Ramos (cell line): Measurements from ENCODE around the gene ICAM1.

Experiments used
- in situ Hi-C: fragments of 300-500 bp; cut with MboI; formaldehyde crosslinking; loops from one replicate; pipeline ENCODE4 v1.14.3; 2022; ENCODE audit warnings: low sequenced_read_pairs; ENCODE audit not compliant: unreplicated experiment

ICAM1 gene

DNA sequence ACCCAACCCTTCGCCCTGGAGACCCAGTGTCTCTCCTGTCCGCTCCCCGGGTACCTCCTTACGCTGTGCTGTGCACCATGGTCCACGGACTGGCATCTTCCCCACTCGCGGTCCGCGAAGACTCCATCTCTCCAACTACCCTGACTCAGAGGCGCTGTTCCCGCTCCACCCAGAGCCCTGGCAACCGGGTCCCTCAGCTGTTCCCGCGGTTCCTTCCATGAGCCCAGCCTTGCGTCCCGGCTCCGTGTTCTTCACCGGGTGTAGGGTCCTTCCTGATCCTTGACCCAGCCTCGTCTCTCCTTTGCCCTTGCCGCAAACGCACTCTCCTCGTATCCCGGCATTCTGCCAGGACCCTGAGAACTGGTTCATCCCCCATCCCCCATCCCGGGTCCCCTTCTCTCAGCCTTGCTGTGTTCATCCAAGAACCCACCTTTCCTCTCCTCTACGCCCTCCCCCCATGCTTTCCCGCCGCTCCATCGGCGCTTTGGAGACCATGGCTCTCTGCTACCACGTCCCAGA, 19.5 kb downstream of the ICAM1 start:
- in situ Hi-C loops = no loop called here

DNA sequence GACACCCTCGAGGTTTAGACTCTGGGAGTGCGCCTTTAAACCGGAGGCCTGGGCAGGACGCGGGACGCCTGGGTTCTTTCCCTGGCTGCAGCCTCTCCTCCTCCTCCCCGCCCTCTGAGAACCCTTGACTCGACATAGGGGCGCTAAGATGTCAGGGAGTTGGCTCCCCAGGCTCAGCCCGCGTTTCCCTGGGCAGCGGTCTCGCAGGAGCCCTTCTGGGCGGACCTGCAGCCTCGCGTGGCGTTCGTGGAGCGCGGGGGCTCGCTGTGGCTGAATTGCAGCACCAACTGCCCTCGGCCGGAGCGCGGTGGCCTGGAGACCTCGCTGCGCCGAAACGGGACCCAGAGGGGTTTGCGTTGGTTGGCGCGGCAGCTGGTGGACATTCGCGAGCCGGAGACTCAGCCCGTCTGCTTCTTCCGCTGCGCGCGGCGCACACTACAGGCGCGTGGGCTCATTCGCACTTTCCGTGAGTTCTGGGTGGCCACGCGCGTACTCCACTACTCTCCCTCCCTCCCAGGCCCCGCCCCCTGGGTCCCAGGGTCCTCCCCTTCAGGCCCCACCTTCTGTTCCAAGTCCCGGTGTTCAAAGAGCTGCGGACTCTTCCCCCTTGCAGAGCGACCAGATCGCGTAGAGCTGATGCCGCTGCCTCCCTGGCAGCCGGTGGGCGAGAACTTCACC, 20.1 kb downstream of the ICAM1 start:
- in situ Hi-C loops = no loop called here

DNA sequence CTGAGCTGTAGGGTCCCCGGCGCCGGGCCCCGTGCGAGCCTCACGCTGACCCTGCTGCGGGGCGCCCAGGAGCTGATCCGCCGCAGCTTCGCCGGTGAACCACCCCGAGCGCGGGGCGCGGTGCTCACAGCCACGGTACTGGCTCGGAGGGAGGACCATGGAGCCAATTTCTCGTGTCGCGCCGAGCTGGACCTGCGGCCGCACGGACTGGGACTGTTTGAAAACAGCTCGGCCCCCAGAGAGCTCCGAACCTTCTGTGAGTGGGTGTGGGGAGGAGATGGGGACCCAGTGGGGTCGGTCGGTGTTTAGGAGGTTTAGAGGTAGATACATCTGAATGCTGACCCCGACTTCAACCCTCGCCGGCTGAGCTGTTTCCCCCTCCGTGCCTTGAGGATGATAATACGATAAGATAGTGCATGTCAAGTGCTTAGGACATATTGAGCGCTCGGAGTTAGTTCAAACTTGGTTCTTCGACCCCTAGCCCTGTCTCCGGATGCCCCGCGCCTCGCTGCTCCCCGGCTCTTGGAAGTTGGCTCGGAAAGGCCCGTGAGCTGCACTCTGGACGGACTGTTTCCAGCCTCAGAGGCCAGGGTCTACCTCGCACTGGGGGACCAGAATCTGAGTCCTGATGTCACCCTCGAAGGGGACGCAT, 20.8 kb downstream of the ICAM1 start:
- in situ Hi-C loops = no loop called here

DNA sequence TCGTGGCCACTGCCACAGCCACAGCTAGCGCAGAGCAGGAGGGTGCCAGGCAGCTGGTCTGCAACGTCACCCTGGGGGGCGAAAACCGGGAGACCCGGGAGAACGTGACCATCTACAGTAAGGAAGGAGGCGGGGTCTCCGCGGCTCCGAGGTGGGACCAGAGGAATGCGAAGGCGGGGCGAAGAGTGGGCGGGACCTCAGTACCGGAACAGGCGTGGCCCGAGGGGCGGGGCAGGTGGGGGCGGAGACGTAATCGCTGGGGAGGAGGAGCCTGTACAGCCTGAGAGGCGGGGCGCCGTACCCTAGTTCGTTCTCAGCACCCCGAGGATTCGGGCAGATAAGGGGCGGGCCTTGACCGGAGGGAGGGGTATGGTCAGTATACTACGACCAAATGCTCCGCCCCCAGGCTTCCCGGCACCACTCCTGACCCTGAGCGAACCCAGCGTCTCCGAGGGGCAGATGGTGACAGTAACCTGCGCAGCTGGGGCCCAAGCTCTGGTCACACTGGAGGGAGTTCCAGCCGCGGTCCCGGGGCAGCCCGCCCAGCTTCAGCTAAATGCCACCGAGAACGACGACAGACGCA, 21.4 kb downstream of the ICAM1 start:
- in situ Hi-C loops = no loop called here

DNA sequence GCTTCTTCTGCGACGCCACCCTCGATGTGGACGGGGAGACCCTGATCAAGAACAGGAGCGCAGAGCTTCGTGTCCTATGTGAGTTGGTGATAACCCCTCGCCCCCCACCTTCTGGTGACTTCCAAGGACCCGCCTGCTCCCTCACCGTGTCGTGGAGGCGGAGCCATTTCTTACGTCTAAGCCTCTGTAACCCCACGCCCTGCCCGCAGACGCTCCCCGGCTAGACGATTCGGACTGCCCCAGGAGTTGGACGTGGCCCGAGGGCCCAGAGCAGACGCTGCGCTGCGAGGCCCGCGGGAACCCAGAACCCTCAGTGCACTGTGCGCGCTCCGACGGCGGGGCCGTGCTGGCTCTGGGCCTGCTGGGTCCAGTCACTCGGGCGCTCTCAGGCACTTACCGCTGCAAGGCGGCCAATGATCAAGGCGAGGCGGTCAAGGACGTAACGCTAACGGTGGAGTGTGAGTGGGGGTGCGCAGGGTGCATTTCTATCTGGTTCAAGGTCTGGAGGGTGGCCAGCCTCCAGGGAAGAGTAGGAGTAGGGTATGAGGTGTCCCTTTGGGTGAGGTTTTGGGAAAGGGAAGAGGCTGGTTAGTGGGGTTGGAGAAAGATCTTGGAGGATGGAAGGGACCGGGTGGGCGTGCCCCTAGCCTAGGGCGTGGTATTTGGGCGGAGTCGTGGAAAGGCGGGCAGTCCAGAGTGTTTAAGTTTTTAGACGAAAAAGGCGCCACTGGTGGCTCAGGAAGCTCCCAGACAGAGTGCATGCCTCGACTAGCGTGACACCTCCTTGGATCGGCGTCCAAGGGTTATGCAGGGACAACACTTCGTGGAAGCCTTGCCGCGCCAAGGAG, 22.1 kb downstream of the ICAM1 start:
- in situ Hi-C loops = no loop called here

DNA sequence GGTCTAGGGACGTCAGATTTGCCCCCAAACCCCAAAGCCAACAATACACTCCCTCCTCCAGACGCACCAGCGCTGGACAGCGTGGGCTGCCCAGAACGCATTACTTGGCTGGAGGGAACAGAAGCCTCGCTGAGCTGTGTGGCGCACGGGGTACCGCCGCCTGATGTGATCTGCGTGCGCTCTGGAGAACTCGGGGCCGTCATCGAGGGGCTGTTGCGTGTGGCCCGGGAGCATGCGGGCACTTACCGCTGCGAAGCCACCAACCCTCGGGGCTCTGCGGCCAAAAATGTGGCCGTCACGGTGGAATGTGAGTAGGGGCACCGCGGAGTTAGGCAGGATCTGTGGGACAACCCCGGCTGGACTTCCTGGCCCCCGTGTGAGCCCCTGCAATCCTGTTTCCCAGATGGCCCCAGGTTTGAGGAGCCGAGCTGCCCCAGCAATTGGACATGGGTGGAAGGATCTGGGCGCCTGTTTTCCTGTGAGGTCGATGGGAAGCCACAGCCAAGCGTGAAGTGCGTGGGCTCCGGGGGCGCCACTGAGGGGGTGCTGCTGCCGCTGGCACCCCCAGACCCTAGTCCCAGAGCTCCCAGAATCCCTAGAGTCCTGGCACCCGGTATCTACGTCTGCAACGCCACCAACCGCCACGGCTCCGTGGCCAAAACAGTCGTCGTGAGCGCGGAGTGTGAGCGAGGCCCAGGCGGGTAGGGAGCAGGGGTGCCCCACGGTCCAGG, 22.9 kb downstream of the ICAM1 start:
- in situ Hi-C loops = no loop called here

DNA sequence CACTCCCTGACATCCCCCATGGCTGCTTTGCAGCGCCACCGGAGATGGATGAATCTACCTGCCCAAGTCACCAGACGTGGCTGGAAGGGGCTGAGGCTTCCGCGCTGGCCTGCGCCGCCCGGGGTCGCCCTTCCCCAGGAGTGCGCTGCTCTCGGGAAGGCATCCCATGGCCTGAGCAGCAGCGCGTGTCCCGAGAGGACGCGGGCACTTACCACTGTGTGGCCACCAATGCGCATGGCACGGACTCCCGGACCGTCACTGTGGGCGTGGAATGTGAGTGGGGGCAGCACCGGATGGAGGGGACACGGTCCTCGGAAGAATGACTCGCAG, 23.4 kb downstream of the ICAM1 start:
- in situ Hi-C loops = no loop called here

DNA sequence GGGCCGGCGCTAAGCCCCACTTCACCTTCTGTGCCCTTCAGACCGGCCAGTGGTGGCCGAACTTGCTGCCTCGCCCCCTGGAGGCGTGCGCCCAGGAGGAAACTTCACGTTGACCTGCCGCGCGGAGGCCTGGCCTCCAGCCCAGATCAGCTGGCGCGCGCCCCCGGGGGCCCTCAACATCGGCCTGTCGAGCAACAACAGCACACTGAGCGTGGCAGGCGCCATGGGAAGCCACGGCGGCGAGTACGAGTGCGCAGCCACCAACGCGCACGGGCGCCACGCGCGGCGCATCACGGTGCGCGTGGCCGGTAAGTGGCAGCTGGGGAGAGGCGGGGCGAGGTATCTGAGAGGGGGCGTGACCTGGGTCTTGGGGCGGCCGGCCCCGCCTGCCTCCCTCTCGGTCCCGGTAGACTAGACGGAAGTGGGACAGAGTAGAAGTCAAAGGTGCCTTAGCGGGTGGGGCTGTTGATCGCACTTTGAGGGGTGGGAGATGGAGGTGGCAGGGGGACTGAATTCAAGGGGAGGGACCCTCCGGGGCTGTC, 24.5 kb downstream of the ICAM1 start:
- in situ Hi-C loops = no loop called here

DNA sequence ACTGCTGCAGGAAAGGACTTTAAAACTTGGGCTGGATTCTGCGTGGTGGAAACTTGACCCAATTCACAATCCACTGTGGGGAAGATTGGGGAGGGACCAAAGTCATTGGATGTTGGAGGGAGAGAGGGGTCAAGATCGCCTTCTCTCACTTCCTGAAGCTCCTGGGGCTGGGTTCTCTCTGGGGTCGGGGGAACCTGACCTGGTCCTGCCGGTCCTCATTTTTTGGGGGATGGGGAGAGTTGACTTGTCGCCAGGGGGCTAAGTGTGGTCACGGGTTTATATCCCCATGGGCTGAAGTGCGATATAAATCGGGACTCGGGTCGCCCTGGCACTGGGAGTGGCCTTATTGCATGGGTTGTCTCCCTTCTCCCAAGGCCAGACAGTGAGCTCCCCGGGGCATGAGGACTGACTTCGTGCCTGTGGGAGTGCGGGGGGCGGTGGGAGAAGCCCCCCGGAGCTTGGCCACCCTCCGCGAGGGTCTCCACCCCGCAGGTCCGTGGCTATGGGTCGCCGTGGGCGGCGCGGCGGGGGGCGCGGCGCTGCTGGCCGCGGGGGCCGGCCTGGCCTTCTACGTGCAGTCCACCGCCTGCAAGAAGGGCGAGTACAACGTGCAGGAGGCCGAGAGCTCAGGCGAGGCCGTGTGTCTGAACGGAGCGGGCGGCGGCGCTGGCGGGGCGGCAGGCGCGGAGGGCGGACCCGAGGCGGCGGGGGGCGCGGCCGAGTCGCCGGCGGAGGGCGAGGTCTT, 25.1 kb downstream of the ICAM1 start:
- in situ Hi-C loops = no loop called here

DNA sequence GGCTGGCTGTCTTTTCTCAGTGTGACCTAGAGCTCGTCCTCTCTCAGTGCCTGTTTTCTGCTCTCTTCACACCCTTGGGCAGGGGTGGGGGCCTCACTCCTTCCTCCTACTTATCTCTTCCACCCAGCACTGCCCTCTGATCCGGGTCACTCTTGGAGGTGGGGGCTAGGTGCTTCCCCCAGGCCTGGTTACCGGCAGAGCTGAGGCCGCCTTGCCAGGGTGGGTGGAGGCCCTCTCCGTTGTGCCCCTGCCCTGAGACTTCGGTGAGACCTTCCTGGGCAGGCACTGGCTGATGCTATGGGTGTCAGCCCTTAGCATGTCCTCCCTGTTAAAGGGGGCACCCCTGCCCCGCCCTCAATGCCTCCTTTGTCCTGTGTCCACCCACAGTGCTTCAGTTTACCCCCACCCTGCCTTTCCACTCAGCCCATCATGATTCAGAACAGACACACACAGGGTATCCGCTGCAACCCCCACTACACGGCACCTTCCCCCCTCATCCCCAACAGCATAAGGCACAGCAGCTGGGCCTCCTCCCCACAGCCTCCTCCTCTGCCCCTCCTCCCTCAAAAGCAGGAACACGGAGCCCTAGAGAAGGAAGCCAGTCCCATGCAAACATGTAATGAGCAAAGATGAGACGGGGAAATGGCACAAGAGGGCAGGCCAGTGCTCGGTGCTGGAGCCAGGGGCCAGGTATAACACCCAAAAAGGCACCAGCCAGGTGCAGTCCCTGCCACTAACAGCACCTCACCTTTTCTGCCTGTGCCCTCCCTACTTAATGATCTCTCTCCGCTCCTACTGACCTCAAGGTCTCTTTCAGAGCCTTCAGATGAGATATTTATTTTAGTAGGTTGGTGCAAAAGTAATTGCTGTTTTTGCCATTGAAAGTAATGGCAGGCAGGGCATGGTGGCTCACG, 28.9 kb downstream of the ICAM1 start:
- in situ Hi-C loops = no loop called here

DNA sequence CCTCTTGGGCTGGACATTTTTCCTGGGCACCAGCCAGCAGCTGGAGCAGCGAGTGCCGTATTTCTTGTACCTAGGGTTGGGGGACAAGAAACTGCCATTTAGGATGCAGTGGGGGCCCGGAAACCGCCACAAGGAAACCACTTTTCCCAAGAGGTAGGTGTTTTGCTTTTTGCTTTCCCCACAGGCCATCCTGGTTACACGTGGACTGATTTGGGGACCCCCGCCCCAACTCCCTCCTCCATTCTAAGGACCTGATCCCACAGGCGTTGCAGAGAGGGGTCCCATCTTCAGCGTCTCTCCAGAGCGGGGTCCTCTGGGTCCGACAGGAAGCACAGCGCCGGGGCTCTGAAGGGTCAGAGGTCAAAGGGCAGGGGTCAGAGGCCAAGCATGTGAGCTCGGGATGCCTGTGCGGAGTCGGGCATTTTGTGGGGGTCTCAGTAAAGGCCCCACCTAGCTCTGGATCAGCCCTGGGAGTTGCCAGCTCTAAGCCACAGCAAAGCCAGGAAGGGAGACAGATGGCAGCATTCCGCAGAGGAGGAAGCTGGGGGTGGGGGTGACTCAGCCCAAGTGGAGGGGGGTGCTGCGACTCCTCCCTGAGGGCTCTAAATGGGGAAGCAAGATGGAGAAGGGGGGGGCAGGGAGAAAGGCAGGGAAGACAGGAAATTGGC, 34.4 kb downstream of the ICAM1 start:
- in situ Hi-C loops = no loop called here

DNA sequence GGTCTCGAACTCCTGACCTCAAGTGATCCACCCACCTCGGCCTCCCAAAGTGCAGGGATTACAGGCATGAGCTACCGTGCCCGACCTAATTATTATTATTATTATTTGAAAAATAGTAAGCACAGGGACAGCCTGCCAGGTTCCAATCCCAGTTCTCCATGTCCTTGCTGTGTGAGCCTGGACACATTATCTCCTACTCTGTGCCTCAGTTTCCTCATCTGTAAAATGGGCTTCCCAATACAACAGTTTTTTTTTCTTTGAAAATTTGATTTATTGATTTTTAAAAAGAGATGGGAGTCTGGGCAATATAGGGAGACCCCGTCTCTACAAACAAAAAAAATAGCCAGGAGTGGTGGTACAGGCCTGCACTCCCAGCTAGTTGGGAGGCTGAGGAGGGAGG, 35.4 kb downstream of the ICAM1 start:
- in situ Hi-C loops = no loop called here

DNA sequence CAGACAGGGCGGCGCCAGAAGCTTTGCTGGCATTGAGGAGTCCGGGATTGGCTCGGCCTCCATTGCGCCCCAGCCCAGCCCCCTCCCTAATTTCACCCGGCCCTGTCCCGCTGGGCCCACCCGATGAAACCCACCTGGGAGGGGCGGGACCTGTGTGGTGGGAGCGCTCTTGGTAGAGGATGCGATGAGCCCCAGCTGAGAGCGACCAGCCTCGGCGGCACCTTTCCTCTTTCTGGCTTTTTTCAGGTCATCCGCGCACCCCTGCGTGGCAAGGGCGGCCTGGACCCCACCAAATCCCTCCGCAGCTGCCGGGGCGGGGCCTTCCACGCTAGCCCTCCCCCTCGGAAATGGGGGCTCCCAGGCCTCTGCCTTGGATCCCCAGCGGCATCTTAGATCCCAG, 38.5 kb downstream of the ICAM1 start, which contains the start of gene ZGLP1:
Gene ZGLP1, minus strand, starts transcription at position 393 of the 400 bp plus-strand sequence.
- in situ Hi-C loops = no loop called here

DNA sequence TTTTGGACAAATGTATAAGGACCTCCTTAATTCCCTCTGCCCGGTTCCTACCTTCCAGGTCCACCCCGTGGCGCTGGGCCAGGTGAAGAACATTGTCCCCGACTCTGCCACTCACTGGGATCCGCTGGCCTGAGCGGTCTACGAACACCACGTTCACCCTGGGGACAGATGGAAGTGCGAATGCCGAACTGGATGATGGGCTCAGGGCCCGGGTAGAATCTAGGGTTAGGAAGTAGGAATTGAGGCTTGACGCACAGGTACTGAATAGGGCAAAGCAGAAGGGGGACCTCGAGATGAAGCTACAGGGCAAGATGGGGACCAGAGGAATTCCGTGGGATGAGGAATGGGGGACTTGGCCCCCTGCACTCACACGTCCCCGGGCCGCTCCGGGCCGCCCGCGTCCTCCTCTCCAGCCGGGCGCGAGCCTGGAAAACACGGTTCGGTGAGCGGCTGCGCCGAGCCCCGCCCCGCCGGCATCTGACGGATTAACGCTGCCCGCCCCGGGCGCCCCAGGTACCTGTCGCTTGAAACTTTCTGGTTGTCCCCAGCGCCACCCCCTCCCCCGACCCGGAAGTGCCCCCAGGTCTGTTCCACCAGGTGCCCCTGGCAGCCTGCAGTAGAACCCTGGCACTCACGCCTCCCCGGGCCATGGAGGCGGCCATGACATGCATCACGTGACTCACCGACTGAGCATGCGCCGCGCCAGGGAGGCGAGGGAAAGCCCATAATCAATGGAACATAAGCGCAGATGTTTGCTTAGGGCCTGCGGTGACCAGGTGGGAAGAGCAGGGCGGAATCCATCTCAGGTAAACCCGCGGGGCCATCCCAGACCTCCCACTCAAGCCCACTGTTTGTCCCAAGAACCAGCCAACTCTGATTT, 44.7 kb downstream of the ICAM1 start, which contains the start of gene FDX2:
Gene FDX2, minus strand, starts transcription at position 681 of the 880 bp plus-strand sequence. Its CDS starts 19 bp downstream, at position 662.
- in situ Hi-C loops = no loop called here

DNA sequence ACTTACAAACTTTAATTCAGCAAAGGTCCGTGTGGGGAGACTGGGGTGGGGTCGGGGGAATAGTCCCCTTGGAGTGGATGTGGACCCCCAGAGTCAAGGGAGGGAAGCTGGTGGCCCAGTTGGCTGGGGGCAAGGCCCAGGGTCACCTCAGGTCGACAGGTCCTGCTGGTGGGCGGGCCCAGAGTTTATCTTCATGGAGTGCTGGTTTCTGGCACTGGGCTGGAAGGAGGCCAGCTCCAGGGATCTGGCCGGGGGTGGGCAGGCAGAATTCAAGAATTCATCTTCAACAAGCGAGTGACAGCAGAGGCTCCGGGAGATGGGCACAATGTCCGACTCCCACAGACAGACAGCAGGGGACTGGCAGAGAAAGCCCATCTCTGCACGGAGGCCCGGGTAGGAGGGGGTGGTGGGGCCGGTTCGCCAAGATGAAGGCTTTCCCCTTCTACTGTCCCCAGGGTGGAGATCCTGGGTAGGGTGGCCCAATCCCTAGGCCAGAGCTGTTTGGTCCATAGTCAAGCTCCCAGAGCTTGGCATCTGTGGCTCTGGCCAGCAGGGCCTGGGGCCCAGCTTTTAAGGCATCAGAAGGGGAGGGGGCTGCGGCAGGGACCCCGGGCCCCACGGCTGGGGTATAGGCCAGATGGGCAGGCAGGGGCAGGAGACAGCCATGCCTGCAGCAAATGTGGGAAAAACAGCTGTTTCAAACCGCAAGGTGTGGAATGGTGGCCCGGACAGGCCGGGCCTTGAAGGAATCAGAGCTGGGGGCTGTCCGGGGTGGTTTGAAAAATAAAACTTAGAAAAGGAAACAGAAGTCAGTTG, 45.5 kb downstream of the ICAM1 start:
- in situ Hi-C loops = no loop called here
